ENCODE measurements around the gene BTBD9. TPM values are rescaled to one million over a fixed set of nuclear protein-coding genes. Genes with fewer than 3 reads are reported as not detected.

The BTBD9 gene
- total and polyA plus RNA-seq, 9 of the 15 experiments (the other 6 are each of a cell fraction or from before 2014, with no cell fraction given): 0.08 to 1.6 (median 0.58) TPM

GRCh38 chr6:38413102-38413800 is 226.5 kb downstream of the BTBD9 start:
- Histone ChIP-seq H3K4me1 (replicated peaks in 1 of 2; ENCODE audit: control insufficient read depth in 2 of 2, insufficient read depth in 2 of 2, low read length in 2 of 2) (no peaks in the 10 kb centered on the region), H3K4me3 (no peak overlapping the region), H3K9ac (ENCODE audit: insufficient read depth in 1 of 2, low read depth in 2 of 2, low read length in 2 of 2) (no peak overlapping the region), H3K27me3 (ENCODE audit: control insufficient read depth in 2 of 2, insufficient read depth in 2 of 2, low read length in 2 of 2) (peaks cover 3 to 5% of the 10 kb centered on the region in 2 experiments; a peak in 3 of 5 replicates), H3K9me1 (ENCODE audit: control insufficient read depth, insufficient read depth, low read length) (no peaks in the 10 kb centered on the region), H2AFZ (ENCODE audit: low read depth, low read length) (no peak overlapping the region), H3K9me3 (replicated peaks; ENCODE audit: control insufficient read depth, insufficient read depth, low read depth, low read length) (no peaks in the 10 kb centered on the region), H3K27ac (ENCODE audit: extremely low read depth, low read depth, low read length) (no peak overlapping the region), H3K4me2 (ENCODE audit: insufficient read depth, low read length) (no peak overlapping the region), H4K20me1 (replicated peaks; ENCODE audit: control insufficient read depth, insufficient read depth, low read length) (no peaks in the 10 kb centered on the region), H3K36me3 (ENCODE audit: control insufficient read depth, insufficient read depth, low read length) (no peaks in the 10 kb centered on the region), H3K79me2 (ENCODE audit: control insufficient read depth, insufficient read depth, low read length) (no peaks in the 10 kb centered on the region)
- BruUV-seq (replicated peaks): no TSS peak
- CTCF ChIA-PET (ENCODE audit: low intra/inter-chr PET ratio): no interaction called here
- no peak for DNase-seq (ENCODE audit: extremely low read depth in 1 of 4, low spot score in 3 of 4)
- intact Hi-C loops (cut with micrococcal nuclease): no loop called here
- no peak for TF ChIP-seq BHLHE40 (IDR thresholded peaks at IDR 0.05; ENCODE audit: low read length)
- TF ChIP-seq ZNF175 (CRISPR knock-in tag; IDR thresholded peaks at IDR 0.05; ENCODE audit: low read depth): no peak
- no peak for TF ChIP-seq NUFIP1 (IDR thresholded peaks at IDR 0.05; ENCODE audit: partially characterized antibody)
- TF ChIP-seq TAF9B (IDR thresholded peaks at IDR 0.05; ENCODE audit: partially characterized antibody): no peak
- no peak for TF ChIP-seq ZNF695 (CRISPR knock-in tag; IDR thresholded peaks at IDR 0.05)
- no peak for TF ChIP-seq TRIM28 (IDR thresholded peaks at IDR 0.05)
- TF ChIP-seq PPARD (CRISPR knock-in tag; IDR thresholded peaks at IDR 0.05): no peak
- no peak for TF ChIP-seq E2F1 (CRISPR knock-in tag; IDR thresholded peaks at IDR 0.05)
- no peak for TF ChIP-seq ZNF140 (CRISPR knock-in tag; IDR thresholded peaks at IDR 0.05)
- TF ChIP-seq SIN3A (IDR thresholded peaks at IDR 0.05; ENCODE audit: borderline replicate concordance in 2 of 2, control insufficient read depth in 1 of 2, low read depth in 2 of 2, low read length in 2 of 2): no peak
- POLR2A ChIA-PET: interaction anchor here (1.2 to 1.3 kb wide), 2 partner anchors 9 to 48 kb away, joined by 3 read pairs; no protein-coding TSS in a partner anchor
- FAIRE-seq: no peak
- no peak for ATAC-seq
- 1% methylated on average over 4 of the region's 4 CpGs for WGBS (ENCODE audit: insufficient coverage, low coverage, missing lambda C conversion rate)
- in situ Hi-C loops (cut with MboI): no loop called here
